Activated CD8-positive, alpha-beta memory T cell treated with anti-CD3 and anti-CD28 coated beads for 1 hour (primary cell): ENCODE measurements around the gene MICAL1.
A peak's percentile ranks its signal among the peaks of the same experiment; 100 is the strongest.

Experiments
- DNase-seq, 2 donors: peaks; one replicate each; pipeline ENCODE4 v3.0.0-alpha.2; 2020; ENCODE audit warnings: low read depth in 1 of 2; ENCODE audit errors: extremely low read depth in 1 of 2

Gene MICAL1, protein sequence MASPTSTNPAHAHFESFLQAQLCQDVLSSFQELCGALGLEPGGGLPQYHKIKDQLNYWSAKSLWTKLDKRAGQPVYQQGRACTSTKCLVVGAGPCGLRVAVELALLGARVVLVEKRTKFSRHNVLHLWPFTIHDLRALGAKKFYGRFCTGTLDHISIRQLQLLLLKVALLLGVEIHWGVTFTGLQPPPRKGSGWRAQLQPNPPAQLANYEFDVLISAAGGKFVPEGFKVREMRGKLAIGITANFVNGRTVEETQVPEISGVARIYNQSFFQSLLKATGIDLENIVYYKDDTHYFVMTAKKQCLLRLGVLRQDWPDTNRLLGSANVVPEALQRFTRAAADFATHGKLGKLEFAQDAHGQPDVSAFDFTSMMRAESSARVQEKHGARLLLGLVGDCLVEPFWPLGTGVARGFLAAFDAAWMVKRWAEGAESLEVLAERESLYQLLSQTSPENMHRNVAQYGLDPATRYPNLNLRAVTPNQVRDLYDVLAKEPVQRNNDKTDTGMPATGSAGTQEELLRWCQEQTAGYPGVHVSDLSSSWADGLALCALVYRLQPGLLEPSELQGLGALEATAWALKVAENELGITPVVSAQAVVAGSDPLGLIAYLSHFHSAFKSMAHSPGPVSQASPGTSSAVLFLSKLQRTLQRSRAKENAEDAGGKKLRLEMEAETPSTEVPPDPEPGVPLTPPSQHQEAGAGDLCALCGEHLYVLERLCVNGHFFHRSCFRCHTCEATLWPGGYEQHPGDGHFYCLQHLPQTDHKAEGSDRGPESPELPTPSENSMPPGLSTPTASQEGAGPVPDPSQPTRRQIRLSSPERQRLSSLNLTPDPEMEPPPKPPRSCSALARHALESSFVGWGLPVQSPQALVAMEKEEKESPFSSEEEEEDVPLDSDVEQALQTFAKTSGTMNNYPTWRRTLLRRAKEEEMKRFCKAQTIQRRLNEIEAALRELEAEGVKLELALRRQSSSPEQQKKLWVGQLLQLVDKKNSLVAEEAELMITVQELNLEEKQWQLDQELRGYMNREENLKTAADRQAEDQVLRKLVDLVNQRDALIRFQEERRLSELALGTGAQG

DNA sequence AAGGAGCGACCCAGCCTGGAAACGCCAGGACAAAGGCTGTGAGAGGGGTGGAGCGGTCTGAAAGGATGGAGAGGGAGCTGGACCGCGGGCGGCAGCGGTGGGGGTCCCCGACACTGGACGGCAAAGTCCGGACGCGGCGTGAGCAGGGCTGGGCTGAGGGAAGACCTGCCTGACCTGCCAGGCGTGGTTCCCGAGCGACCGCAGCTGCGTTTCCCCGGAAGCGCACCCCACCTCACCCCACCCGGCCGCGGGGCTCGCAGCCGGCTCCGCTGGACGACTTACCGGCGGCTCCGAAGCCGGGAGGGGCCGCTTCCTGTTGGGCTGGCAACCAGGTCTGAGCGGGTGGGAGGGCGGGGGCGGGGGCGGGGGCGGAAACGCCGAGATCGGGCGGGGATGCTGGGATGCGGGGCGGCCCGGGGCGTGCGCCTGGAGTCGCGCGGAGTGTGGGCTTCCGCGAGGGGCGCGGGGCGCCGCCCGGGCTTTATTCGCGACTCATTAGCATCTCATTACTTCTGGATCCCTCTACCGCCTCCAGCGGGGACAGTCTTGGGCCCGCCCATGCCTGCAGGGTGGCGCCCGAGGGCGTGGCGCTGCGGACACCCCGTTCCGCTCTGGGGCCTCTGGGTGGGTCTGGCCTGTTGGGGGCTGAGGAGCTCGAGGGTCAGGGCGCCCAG is at the start of gene MICAL1:
Gene MICAL1, minus strand, starts transcription at position 336 of the 674 bp plus-strand sequence. CDS start 1,576 bp downstream, outside the sequence.
- peak; percentile 36 to 54 for DNase-seq

- no peak for DNase-seq
Observed at GRCh38 chr6:109503327-109504224, 48.0 kb upstream of the MICAL1 start.

GRCh38 chr6:109498936-109499335 is 43.4 kb upstream of the MICAL1 start:
- no peak for DNase-seq

GRCh38 chr6:109498052-109498451 is 42.5 kb upstream of the MICAL1 start:
- DNase-seq: no peak

DNA sequence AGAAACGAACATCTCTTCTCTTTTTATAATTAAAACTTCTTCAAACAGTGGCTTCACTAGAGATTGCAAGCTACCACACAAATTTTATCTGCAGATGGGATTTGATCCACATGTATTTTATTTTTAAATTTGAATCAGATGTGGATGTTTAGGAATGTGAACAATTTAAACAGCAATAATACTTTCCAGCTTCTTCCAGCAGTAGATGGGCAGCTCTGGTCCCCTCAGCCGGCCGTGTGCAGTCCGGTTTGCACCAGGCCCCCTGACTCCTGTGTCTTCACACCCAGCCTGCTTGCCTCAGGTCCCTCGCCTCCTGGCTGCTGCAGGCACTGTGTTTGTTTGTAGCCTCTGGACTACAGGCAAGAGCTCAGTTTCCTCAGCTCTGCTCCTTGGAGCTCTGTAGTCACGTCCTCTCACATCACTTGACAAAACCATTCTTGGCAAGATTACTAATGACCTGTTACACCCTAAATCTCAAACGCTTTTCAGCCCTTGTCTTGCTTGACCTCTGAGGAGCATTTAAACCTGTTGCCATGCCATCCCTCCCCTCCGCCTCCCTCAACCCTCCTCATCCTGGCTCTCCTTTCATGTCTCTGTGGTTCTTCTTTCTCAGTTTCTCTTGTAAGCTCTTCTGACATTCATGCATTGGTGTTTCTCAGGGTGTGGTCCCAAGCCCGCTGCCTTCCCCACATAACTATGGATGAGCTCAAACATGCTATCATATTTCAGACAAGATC is 40.6 kb upstream of the MICAL1 start:
- no peak for DNase-seq

DNA sequence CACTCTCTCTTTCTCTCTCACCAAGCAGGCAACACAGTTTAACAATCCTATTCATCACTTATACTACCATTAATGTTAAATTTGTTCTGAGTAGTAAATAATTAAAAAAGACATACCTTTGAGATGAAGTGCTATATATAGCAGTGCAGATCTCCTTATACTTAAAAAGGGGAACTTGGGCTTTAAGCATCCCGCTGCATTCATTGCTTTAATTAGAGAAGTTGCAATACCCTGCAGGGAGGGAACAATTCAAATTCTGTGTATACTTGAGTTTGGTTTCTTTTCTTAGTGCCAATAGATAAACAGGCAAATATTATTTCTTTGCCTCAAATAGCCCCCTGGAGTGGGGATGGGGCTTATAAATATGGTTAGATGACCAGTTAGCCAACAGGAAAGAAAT is 38.3 kb upstream of the MICAL1 start:
- no peak for DNase-seq

- no peak for DNase-seq
Observed at GRCh38 chr6:109491207-109491938, 35.8 kb upstream of the MICAL1 start.

- DNase-seq: no peak
Observed at GRCh38 chr6:109490713-109491112, 35.1 kb upstream of the MICAL1 start.

- DNase-seq: no peak
Observed at GRCh38 chr6:109488001-109488400, 32.4 kb upstream of the MICAL1 start.

GRCh38 chr6:109486068-109486467 is 30.5 kb upstream of the MICAL1 start:
- DNase-seq: no peak

GRCh38 chr6:109485266-109485935 is 29.8 kb upstream of the MICAL1 start:
- no peak for DNase-seq

- DNase-seq: no peak
Observed at GRCh38 chr6:109484122-109484521, 28.6 kb upstream of the MICAL1 start.

DNA sequence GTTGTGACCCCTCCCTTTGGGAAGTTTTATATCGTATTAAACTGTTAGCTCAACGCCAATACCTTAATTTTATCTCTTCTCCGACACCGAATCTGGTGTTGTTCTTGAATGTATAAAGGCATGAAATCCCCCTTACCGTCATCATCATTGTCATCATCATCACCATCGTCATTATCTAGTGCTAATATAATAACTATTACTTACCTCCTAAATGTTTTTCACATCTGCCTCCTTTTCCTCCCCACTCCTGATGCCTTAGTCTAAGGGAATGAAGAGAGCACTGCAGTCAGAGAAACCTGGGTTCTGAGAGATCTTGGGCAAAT is 28.1 kb upstream of the MICAL1 start:
- no peak for DNase-seq

DNA sequence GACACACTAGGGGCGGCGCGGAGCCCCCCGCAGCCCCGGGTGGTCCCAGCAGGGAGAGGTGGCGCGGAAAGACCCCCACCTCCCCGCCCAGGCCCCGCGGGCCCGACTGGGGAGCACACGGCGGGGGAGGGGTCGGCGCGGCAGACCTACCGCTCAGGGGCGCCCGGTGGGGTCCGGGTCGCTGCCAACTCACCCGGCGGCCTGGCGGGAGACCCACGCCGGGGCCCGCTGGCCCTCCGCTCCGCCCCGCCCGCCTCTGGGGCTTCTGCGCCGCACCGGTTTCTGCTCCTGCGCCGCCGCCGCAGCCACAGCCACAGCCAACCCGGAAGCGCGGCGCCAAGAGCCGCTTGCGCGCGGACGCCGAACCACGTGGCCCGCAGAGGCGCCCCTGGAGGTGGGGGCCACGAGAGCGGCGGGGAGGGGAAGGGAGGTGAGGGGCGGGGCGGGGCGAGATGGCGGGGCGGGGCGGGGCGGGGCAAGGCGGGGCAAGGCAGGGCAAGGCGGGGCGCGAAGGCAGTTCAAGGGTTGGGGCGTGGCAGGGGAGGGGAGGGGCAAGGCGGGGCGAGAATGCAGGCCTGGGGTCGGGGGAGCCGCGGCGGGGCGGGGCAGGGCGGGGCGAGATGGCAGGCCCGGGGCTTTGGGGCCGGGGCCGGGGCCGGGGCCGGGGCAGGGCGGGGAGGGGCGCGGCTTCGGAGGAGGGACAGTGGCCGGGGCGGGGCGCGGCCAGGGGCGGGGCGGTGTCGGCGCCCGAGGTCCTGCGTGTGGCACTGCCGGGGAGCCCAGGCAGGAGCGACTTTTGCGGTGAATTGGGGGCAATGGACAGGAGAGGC is 27.5 kb upstream of the MICAL1 start, which contains the start of gene ZBTB24:
Gene ZBTB24, minus strand, starts transcription at position 315 of the 830 bp plus-strand sequence. CDS start 1,193 bp downstream, outside the sequence.
- peak; percentile 68 to 74 for DNase-seq

DNA sequence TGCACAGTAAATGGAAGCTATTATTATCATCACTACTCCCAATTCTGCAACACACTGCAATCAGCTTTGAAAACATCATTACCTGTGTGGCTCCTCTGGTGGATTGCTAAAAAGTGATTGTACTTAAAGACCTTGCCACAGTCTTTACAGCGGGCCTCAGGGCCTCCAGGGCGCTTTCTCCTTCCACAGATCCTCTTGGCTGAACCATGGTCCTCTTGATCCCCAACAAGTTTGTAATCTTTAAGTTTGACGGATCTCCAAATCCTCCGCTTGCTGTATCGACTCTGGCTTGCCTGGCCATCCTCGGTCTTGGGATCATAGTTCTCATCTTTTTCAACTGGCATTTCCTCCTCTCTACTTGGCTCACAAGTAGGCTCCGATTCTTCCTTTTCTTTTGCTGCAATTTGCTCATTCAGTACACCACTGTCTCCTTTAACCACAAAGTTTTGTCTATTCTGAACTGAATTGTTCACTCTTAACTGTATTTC is 25.5 kb upstream of the MICAL1 start:
- no peak for DNase-seq

- no peak for DNase-seq
Observed at GRCh38 chr6:109478841-109479624, 23.5 kb upstream of the MICAL1 start.
